ENCODE data around the gene LOXHD1.

LOXHD1 gene

GRCh38 chr18:46675112-46675511 lies 18.1 kb upstream of the LOXHD1 start:
- no peak overlapping the region for H3K4me3 ChIP-seq (ENCODE audit: insufficient read depth, low read depth, low read length, poor library complexity, severe bottlenecking)
- DNase-seq: no peak
- H3K27me3 ChIP-seq (replicated peaks; ENCODE audit: control insufficient read depth, insufficient read depth, low read length, poor library complexity, severe bottlenecking): no peaks in the 10 kb centered on the region
- no peaks in the 10 kb centered on the region for H3K36me3 ChIP-seq (ENCODE audit: control insufficient read depth, insufficient read depth, low read length)
- H3K9me3 ChIP-seq (ENCODE audit: control insufficient read depth, low read length): no peaks in the 10 kb centered on the region
- no peak overlapping the region for H3K27ac ChIP-seq (ENCODE audit: insufficient read depth, low read length, poor library complexity, severe bottlenecking)
- H3K4me1 ChIP-seq (ENCODE audit: control insufficient read depth, insufficient read depth, low read length, poor library complexity, severe bottlenecking): no peaks in the 10 kb centered on the region

GRCh38 chr18:46672062-46672970 lies 15.3 kb upstream of the LOXHD1 start:
- Histone ChIP-seq H3K27me3 (replicated peaks; ENCODE audit: control insufficient read depth, insufficient read depth, low read length, poor library complexity, severe bottlenecking) (no peaks in the 10 kb centered on the region), H3K4me1 (ENCODE audit: control insufficient read depth, insufficient read depth, low read length, poor library complexity, severe bottlenecking) (no peaks in the 10 kb centered on the region), H3K36me3 (ENCODE audit: control insufficient read depth, insufficient read depth, low read length) (no peaks in the 10 kb centered on the region), H3K27ac (ENCODE audit: insufficient read depth, low read length, poor library complexity, severe bottlenecking) (no peak overlapping the region), H3K9me3 (ENCODE audit: control insufficient read depth, low read length) (no peaks in the 10 kb centered on the region), H3K4me3 (ENCODE audit: insufficient read depth, low read depth, low read length, poor library complexity, severe bottlenecking) (no peak overlapping the region)
- no peak for DNase-seq

- Histone ChIP-seq H3K9me3 (ENCODE audit: control insufficient read depth, low read length) (no peaks in the 10 kb centered on the region), H3K4me3 (ENCODE audit: insufficient read depth, low read depth, low read length, poor library complexity, severe bottlenecking) (no peak overlapping the region), H3K4me1 (ENCODE audit: control insufficient read depth, insufficient read depth, low read length, poor library complexity, severe bottlenecking) (no peaks in the 10 kb centered on the region), H3K27me3 (replicated peaks; ENCODE audit: control insufficient read depth, insufficient read depth, low read length, poor library complexity, severe bottlenecking) (no peaks in the 10 kb centered on the region), H3K27ac (ENCODE audit: insufficient read depth, low read length, poor library complexity, severe bottlenecking) (no peak overlapping the region), H3K36me3 (ENCODE audit: control insufficient read depth, insufficient read depth, low read length) (no peaks in the 10 kb centered on the region)
- no peak for DNase-seq
These were observed 11.7 kb upstream of the LOXHD1 start for GRCh38 chr18:46668694-46669093.

- DNase-seq: no peak
- Histone ChIP-seq H3K9me3 (ENCODE audit: control insufficient read depth, low read length) (no peaks in the 10 kb centered on the region), H3K27me3 (replicated peaks; ENCODE audit: control insufficient read depth, insufficient read depth, low read length, poor library complexity, severe bottlenecking) (no peaks in the 10 kb centered on the region), H3K4me3 (ENCODE audit: insufficient read depth, low read depth, low read length, poor library complexity, severe bottlenecking) (no peak overlapping the region), H3K27ac (ENCODE audit: insufficient read depth, low read length, poor library complexity, severe bottlenecking) (no peak overlapping the region), H3K4me1 (ENCODE audit: control insufficient read depth, insufficient read depth, low read length, poor library complexity, severe bottlenecking) (no peaks in the 10 kb centered on the region), H3K36me3 (ENCODE audit: control insufficient read depth, insufficient read depth, low read length) (no peaks in the 10 kb centered on the region)
These were observed 11.1 kb upstream of the LOXHD1 start for GRCh38 chr18:46668135-46668534.

- Histone ChIP-seq H3K27me3 (replicated peaks; ENCODE audit: control insufficient read depth, insufficient read depth, low read length, poor library complexity, severe bottlenecking) (no peaks in the 10 kb centered on the region), H3K9me3 (ENCODE audit: control insufficient read depth, low read length) (no peaks in the 10 kb centered on the region), H3K27ac (ENCODE audit: insufficient read depth, low read length, poor library complexity, severe bottlenecking) (no peak overlapping the region), H3K4me1 (ENCODE audit: control insufficient read depth, insufficient read depth, low read length, poor library complexity, severe bottlenecking) (no peaks in the 10 kb centered on the region), H3K36me3 (ENCODE audit: control insufficient read depth, insufficient read depth, low read length) (no peaks in the 10 kb centered on the region), H3K4me3 (ENCODE audit: insufficient read depth, low read depth, low read length, poor library complexity, severe bottlenecking) (no peak overlapping the region)
- no peak for DNase-seq
These were observed 6.5 kb upstream of the LOXHD1 start for GRCh38 chr18:46663539-46663938.

GRCh38 chr18:46660957-46661749 lies 4.1 kb upstream of the LOXHD1 start:
- Histone ChIP-seq H3K27me3 (replicated peaks; ENCODE audit: control insufficient read depth, insufficient read depth, low read length, poor library complexity, severe bottlenecking) (no peaks in the 10 kb centered on the region), H3K36me3 (ENCODE audit: control insufficient read depth, insufficient read depth, low read length) (no peaks in the 10 kb centered on the region), H3K4me3 (ENCODE audit: insufficient read depth, low read depth, low read length, poor library complexity, severe bottlenecking) (no peak overlapping the region), H3K9me3 (ENCODE audit: control insufficient read depth, low read length) (no peaks in the 10 kb centered on the region), H3K4me1 (ENCODE audit: control insufficient read depth, insufficient read depth, low read length, poor library complexity, severe bottlenecking) (no peaks in the 10 kb centered on the region), H3K27ac (ENCODE audit: insufficient read depth, low read length, poor library complexity, severe bottlenecking) (no peak overlapping the region)
- DNase-seq: no peak

- no peaks in the 10 kb centered on the region for H3K27me3 ChIP-seq (replicated peaks; ENCODE audit: control insufficient read depth, insufficient read depth, low read length, poor library complexity, severe bottlenecking)
- no peak overlapping the region for H3K27ac ChIP-seq (ENCODE audit: insufficient read depth, low read length, poor library complexity, severe bottlenecking)
- no peak for DNase-seq
- no peak overlapping the region for H3K4me3 ChIP-seq (ENCODE audit: insufficient read depth, low read depth, low read length, poor library complexity, severe bottlenecking)
- no peaks in the 10 kb centered on the region for H3K36me3 ChIP-seq (ENCODE audit: control insufficient read depth, insufficient read depth, low read length)
- no peaks in the 10 kb centered on the region for H3K9me3 ChIP-seq (ENCODE audit: control insufficient read depth, low read length)
- H3K4me1 ChIP-seq (ENCODE audit: control insufficient read depth, insufficient read depth, low read length, poor library complexity, severe bottlenecking): no peaks in the 10 kb centered on the region
These were observed 2.5 kb upstream of the LOXHD1 start for GRCh38 chr18:46659484-46659883.

GRCh38 chr18:46656326-46657114 lies 500 bp downstream of the LOXHD1 start:
- no peak overlapping the region for H3K27ac ChIP-seq (ENCODE audit: insufficient read depth, low read length, poor library complexity, severe bottlenecking)
- no peaks in the 10 kb centered on the region for H3K36me3 ChIP-seq (ENCODE audit: control insufficient read depth, insufficient read depth, low read length)
- no peaks in the 10 kb centered on the region for H3K27me3 ChIP-seq (replicated peaks; ENCODE audit: control insufficient read depth, insufficient read depth, low read length, poor library complexity, severe bottlenecking)
- no peaks in the 10 kb centered on the region for H3K4me1 ChIP-seq (ENCODE audit: control insufficient read depth, insufficient read depth, low read length, poor library complexity, severe bottlenecking)
- no peak for DNase-seq
- H3K4me3 ChIP-seq (ENCODE audit: insufficient read depth, low read depth, low read length, poor library complexity, severe bottlenecking): no peak overlapping the region
- no peaks in the 10 kb centered on the region for H3K9me3 ChIP-seq (ENCODE audit: control insufficient read depth, low read length)

GRCh38 chr18:46652372-46652771 lies 4.6 kb downstream of the LOXHD1 start:
- H3K27ac ChIP-seq (ENCODE audit: insufficient read depth, low read length, poor library complexity, severe bottlenecking): no peak overlapping the region
- no peaks in the 10 kb centered on the region for H3K27me3 ChIP-seq (replicated peaks; ENCODE audit: control insufficient read depth, insufficient read depth, low read length, poor library complexity, severe bottlenecking)
- H3K4me3 ChIP-seq (ENCODE audit: insufficient read depth, low read depth, low read length, poor library complexity, severe bottlenecking): no peak overlapping the region
- no peaks in the 10 kb centered on the region for H3K4me1 ChIP-seq (ENCODE audit: control insufficient read depth, insufficient read depth, low read length, poor library complexity, severe bottlenecking)
- H3K9me3 ChIP-seq (ENCODE audit: control insufficient read depth, low read length): no peaks in the 10 kb centered on the region
- H3K36me3 ChIP-seq (ENCODE audit: control insufficient read depth, insufficient read depth, low read length): no peaks in the 10 kb centered on the region
- no peak for DNase-seq

Data from effector memory CD4-positive, alpha-beta T cell (primary cell).